ENCODE measurements around the gene EPS15. TPM values are rescaled to one million over a fixed set of nuclear protein-coding genes. Genes with fewer than 3 reads are reported as not detected.
"Not testable (repeated sequence)": the region's sequence is repeated elsewhere in the genome, so short reads cannot be mapped to it uniquely, and the experiment has no call there.

Gene EPS15
- polyA plus RNA-seq, 1 donor, result 52.3 TPM

GRCh38 chr1:51515982-51516648, 3.0 kb downstream of the EPS15 start:
- no peak for DNase-seq

- DNase-seq, result no peak
Measured at GRCh38 chr1:51515312-51515960, 3.6 kb downstream of the EPS15 start.

- DNase-seq, result no peak
Measured at GRCh38 chr1:51514733-51515132, 4.3 kb downstream of the EPS15 start.

- DNase-seq, result no peak
Measured at GRCh38 chr1:51512606-51513005, 6.5 kb downstream of the EPS15 start.

GRCh38 chr1:51512120-51512519, 6.9 kb downstream of the EPS15 start:
- no peak for DNase-seq

GRCh38 chr1:51509773-51510172, 9.3 kb downstream of the EPS15 start:
- no peak for DNase-seq

- DNase-seq, result peak; percentile 49
Measured at GRCh38 chr1:51506537-51506936, 12.5 kb downstream of the EPS15 start.

- no peak for DNase-seq
Measured at GRCh38 chr1:51504806-51505525, 14.1 kb downstream of the EPS15 start.

- DNase-seq, result not testable (repeated sequence)
Measured at GRCh38 chr1:51501218-51501630, 17.8 kb downstream of the EPS15 start.

- no peak for DNase-seq
Measured at GRCh38 chr1:51499694-51500093, 19.4 kb downstream of the EPS15 start.

- no peak for DNase-seq
Measured at GRCh38 chr1:51498924-51499323, 20.1 kb downstream of the EPS15 start.

- DNase-seq, result no peak
Measured at GRCh38 chr1:51497340-51497739, 21.7 kb downstream of the EPS15 start.

- no peak for DNase-seq
Measured at GRCh38 chr1:51494138-51494830, 24.8 kb downstream of the EPS15 start.

GRCh38 chr1:51491166-51491981, 27.7 kb downstream of the EPS15 start:
- no peak for DNase-seq

- DNase-seq, result no peak
Measured at GRCh38 chr1:51489472-51489871, 29.6 kb downstream of the EPS15 start.

- no peak for DNase-seq
Measured at GRCh38 chr1:51488372-51489050, 30.6 kb downstream of the EPS15 start.

- DNase-seq, result no peak
Measured at GRCh38 chr1:51487628-51488027, 31.4 kb downstream of the EPS15 start.

GRCh38 chr1:51484591-51484990, 34.5 kb downstream of the EPS15 start:
- no peak for DNase-seq

- no peak for DNase-seq
Measured at GRCh38 chr1:51482881-51483280, 36.2 kb downstream of the EPS15 start.

- DNase-seq, result not testable (repeated sequence)
Measured at GRCh38 chr1:51474832-51475620, 44.0 kb downstream of the EPS15 start.

All from left kidney (tissue), 2 donors.